NCI-H1417 treated with DMSO at 0.1 percent for 48 hours (cell line): ENCODE data around the gene DMC1.
"Not testable (repeated sequence)": the region's sequence is repeated elsewhere in the genome, so short reads cannot be mapped to it uniquely, and the experiment has no call there.

Experiments
- DNase-seq: peaks from one replicate; lab custom pipeline; 2025; lab: John Stamatoyannopoulos, UW

DMC1 gene

DNA sequence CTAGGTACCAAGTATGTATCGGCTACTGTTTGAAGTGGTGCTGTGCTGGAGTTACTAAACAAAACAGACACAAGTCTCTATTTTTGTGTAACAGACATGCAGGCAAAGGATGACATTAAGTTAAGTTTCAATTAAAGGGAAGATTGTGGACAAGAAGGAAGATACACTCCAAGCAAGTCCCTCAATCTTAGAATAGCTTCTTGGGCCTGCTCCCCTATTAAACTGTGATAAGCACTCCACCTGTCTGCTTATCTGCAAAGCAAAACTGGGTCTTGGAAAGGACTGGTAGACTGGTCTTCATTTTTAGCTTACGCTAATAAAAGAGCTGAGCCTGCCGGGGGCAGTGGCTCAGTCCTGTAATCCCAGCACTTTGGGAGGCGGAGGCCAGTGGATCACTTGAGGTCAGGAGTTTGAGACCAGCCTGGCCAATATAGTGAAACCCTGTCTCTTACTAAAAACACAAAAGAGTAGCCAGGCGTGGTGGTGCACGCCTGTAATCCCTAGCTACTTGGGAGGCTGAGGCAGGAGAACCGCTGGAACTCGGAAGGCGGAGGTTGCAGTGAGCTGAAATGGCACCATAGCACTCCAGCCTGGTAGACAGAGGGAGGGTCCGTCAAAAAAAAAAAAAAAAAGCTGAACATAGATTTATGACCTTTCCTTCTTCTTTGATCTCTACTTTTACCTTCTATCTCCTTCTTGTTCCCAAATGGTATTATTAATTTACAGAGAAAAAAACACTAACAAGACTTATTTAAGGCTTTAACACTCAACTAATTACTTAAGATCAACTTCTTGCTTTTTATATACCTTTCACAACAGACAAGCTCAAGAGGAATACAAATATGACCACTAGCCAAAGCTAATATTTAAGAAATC lies 67.9 kb downstream of the DMC1 start:
- no peak for DNase-seq

DNA sequence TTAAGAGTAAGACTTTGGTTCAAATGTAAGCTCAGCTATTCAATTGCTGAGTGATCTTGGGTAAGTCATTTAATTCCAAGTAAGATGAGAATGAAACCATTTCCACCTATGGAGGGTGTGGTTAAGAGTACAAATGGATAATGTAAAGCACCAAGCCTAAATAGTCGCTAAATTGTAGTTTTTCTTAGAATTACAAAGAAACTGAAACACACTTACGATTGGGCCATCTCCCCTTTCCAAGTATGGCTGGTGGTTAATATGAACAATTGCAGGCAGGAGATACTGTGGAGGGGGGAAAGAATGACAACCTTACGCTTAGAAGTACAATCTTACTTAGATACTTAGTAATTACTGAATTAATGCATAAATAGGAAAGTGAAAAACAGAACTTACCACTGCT lies 72.1 kb downstream of the DMC1 start:
- DNase-seq = no peak

DNA sequence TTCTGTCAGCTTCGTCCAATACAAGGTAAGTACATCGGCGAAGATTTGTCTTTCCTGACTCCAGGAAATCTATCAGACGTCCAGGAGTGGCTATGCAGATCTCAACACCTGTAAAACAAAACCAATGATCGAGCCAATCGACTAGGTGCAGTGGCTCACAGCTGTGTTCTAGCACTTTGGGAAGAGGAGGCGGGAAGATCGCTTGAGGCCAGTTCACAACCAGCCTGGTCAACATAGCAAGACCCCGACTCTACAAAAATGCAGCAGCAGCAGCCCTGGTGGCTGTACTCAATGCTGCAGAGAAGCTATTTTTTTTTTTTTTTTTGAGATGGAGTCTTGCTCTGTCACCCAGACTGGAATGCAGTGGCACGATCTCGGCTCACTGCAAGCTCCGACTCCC lies 75.0 kb downstream of the DMC1 start:
- no peak for DNase-seq

DNA sequence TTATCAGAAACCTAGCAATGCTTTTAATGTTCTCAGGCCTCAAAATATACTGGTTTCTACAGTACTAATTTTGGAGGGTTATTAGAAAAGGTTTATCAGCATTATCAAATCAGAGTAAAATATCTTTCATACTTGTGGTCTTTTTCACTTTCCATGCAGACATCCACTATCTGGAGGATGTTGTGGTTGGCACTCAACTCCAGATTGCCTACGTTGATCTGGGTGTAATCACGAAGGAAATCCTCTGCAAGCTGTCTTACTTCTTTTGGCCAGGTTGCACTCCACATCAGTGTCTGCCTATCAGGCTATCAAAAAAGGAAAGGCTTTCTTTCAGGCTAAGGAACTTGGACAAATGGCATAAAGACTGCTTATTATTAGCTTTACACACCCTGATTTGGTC lies 75.5 kb downstream of the DMC1 start:
- no peak for DNase-seq

DNA sequence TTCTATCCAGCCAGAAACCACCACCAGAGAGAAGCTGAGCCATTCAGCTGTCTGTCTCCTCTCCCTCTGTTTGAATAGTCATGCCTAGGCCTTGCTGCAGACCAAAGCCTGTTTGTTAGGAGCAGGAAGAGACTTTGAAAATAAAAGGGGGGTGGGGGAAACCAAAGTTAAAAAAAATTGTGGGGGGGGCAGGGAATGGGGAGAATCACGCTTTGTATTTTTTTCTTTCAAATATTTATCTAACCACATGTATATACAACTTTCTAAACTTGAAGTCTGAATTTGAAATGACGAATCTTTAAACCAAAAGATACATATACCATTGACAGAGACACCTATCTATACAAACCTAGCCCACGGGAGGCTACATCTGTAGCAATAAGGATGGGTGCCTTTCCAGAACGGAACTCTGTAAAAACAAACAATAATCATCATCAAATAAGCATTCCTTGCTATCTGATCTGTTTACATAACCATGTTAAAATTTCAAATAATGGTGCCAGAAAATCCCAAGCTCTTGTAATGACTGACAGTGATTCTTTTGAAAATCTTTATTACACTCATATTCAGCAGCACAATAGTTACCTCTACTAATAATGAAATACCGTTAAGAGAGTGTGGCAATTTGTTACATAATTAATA lies 78.2 kb downstream of the DMC1 start:
- no peak for DNase-seq

DNA sequence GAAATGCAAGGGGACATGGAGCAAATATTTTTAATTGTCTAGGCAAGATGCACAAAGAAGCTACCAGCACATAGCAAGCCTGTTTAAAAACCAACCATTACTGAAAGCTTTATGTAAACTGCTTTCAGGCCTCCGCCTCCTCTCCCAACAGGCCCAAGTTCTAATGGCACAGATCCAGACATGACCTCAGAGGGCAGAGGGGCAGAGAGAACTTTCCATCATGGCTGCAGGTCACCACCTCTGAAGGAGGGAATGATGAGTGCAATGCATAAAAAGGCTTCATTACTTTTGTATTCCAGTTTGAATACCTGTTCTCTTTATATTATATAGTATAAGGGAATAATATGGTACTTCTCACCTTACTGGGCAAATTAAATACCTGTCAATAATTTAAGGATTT lies 79.1 kb downstream of the DMC1 start:
- DNase-seq = no peak

DNA sequence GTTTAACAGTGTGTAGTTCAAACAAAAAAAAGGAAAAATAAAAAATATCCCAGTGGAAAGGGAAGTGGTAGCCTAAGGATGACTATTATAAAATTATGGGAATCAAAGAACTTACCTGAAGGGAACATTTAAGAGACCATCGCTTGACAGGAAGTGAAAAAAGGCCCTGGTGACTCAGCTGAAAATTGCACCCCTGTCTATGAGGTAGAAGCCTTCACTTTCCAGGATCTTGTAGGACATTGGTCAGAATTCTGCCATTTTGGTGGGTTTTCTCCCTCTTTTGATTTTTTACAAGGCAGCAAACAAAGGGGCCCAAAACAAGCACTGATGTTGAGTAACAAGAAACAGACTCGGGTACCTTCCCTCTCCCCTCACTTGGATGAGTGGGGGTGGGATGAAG lies 79.5 kb downstream of the DMC1 start:
- no peak for DNase-seq

DNA sequence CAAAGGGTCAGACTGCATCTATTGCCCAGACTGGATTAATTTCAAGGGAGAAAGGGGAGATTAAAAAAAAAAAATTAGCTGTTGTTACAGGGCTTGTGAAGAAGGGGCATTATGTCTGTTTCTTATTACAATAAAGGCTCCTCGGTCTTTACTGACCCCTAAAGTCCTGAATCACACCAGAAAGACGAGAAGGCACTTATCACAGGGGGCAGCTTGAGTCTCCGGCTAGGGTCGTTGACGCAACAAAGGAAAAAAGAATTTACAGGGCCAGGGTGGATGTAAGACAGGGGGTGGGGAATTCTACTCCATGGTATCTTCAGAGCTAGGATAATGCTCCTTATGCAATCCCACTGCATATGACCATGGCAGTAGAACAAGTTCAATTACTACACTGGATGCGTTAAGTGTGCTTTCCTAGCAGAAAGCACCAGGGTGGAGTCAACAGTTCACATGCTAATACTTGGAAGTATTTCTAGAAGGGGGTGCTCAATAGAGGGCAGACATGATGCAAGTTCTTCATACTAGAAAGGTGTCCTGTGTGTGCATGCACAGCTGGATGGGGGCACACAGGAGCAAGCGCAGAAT lies 80.3 kb downstream of the DMC1 start:
- no peak for DNase-seq

DNA sequence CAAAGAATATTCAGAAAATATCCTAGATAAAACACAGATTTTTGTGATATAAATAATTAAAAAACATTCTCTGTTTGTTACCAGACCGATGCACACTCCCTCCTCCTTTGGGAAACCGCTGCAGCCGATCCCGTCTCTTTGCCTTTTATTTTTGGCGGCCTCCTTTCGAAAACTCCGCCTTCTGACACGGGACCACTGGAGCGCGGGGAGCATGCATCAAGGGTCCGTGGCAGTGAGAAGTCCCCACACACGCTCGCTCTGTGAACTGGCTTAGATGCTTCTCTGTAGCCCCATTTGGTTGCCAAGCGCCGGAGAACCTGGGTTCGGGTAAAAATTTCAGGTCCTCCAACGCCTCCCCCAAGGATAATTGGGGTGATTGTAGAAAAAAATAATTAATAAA lies 80.8 kb downstream of the DMC1 start:
- DNase-seq = no peak

DNA sequence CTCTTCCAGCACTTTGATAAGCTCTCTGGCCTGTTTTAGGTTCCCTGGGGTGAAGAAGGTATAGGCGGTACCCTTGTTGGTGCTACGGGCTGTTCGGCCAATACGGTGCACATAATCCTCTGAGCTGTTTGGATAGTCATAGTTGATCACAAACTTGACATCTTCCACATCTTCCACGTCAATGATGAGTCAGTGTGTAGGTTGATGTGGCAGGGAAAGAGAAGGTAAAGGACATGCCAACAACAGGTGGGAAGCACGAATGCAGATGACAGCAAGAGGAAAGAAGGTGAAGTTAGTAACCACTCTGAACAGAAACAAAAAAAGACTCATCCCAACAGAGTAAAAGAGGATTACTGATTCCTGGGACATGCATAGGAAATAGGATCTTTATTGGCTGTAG lies 82.0 kb downstream of the DMC1 start:
- no peak for DNase-seq

DNA sequence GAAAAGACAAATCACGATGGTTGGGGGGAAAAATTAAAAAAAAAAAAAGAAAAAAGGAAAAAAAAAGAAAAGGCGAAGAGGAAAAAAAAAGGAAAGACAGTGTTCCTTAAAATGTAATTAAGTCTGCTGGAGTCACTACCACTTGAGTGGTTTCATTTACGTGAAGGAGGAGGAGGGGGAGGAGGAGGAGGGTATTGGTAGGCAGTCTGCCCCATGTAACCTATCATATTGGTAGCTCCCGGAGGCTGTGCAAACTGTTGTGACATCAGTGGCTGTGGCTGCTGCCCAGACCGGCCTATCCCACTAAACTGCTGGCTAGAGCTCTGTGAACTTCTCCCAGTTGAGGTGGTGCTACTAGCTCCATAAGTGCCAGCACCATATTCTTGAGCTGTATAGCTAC lies 84.2 kb downstream of the DMC1 start:
- DNase-seq = no peak

DNA sequence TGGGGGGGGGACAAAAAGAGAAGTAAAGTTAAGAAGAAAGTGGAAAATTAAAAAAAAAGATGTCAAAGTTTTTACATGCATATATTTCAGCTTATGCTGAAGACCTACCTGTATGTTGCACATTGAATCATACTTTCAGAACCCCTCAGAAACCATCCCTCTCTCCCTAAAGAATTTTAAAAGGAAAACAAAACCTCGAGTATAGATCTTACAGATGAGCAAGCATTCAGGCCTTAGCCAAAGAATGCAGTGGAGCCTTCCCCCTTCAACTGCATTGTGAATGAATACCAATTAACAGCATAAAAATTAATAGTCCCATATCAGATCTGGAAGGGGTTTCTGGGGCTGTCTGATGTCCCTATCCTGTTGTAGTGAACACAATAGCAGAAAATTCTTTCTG lies 85.7 kb downstream of the DMC1 start:
- no peak for DNase-seq

DNA sequence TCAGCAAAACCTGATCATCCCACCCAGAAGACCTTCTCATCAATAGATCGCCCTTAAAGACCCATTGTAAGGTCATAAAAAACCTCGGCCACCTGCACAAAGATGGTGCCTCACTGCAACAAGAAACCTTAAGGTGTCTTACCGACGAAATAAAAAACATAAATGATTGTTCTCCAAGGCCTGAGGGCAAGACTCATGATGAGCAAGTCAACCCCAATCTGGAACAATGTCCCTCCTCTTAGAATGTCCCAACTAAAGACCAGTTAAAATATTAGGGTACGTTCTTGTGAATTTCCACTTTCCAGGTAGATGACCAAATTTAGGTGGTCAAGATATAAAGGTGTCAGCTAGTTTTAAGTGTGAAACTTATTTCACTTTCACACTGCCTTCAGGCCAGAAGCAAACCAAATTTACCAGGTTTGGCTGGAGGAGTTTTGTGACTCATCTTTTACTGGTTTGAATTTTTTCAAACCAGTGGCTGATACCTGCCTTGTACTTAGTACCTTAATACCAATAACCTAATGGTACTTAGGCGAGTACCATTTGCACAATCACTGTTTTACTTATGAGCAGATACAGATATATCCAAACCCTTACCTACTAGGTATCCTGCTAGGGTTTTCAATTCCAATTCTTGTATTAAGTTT lies 87.2 kb downstream of the DMC1 start:
- DNase-seq = no peak

DNA sequence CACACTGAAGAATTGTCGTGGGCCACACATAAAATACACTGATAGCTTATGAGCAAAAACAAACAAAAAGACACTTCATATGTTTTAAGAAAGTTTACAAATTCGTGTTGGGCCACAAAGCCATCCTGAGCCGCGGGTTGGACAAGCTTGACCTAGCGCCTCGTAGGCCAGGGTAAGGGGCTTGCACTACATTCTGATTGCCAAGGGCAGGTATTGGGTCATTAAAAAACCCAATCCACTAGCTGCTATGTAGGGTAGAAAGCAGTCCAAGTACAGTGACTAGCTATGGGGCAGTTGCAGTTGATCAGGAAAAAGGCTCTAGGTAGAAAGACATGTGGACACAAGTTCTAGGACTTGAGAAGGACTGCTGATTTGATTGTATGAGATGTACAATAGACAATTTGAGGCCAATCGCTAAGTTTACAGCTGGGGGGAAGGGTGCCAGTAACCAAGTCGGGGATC lies 88.1 kb downstream of the DMC1 start:
- no peak for DNase-seq

DNA sequence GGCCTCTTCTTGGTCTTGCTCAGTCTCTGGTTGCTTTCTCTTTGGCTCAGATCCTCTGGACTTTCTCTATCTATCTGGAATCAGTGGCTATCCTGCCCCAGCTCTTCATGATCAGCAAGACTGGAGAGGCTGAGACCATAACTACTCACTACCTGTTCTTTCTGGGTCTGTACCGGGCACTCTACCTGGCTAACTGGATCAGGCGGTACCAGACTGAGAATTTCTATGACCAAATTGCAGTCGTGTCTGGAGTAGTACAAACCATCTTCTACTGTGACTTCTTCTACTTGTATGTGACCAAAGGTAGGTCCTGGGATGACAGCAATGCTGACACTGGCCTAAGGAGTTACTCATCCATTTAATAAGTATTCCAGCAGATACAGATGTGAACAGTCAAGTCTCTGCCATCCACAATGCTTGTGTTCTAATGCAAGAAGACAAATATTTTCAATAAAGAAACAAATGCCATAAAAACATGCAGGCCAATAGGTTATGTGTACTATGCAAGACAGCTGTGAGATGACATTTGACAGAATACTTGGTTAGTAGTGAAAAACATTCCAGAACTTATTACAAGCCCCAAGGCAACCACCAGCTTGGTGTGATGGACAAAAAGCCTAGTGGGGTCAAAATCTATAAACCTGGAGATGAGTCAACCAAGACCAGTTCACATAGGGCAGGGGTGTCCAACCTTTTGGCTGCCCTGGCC lies 88.7 kb downstream of the DMC1 start:
- DNase-seq = no peak

DNA sequence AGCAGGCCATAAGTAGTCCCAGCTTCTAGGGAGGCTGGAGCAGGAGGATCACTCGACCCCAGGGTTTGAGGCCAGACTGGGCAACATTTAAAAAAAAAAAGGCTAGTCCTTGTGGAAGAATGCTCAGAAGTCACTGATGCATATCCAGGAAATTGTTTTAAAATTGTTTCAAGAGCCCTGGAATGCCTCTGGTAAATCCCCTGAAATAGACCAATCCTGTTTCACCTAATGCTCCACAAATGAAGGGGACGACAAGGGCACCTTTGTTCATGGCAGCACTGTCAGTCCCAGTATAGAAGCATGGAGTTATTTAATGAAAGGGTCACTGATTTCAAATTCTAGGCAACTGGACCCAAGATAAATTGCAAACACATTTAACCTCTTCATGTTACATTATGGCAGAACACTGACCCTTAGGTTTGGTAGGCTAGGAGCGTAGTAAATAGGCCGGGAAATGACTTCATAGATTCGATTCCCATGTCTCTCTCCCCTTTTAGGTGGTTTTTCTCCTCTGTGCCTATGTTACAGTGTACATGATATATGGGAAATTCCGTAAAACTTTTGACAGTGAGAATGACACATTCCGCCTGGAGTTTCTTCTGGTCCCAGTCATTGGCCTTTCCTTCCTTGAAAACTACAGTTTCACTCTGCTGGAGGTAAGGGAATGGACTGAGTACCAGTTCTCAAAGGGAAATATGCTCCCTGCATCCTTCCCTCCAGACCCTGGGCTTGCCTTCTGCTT lies 90.7 kb downstream of the DMC1 start:
- no peak for DNase-seq

DNA sequence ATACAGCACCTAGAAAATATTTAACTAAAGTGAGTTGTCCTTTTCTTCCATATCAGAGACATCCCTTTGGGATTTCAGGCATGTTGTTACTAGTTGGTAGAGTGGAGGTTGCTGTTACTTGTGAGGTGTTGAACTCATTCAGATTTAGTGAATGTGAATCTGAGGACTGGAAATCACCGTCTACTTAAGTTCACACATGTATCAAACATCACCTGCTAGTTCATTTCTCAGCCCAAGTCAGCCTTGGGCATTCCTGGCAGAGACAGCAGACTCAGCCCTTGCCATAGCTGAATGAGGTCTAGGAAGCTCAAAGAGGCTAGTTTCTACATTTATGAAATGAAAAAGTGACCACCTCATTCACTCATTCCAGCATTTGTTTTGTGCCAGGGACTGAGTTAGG lies 92.4 kb downstream of the DMC1 start:
- no peak for DNase-seq

DNA sequence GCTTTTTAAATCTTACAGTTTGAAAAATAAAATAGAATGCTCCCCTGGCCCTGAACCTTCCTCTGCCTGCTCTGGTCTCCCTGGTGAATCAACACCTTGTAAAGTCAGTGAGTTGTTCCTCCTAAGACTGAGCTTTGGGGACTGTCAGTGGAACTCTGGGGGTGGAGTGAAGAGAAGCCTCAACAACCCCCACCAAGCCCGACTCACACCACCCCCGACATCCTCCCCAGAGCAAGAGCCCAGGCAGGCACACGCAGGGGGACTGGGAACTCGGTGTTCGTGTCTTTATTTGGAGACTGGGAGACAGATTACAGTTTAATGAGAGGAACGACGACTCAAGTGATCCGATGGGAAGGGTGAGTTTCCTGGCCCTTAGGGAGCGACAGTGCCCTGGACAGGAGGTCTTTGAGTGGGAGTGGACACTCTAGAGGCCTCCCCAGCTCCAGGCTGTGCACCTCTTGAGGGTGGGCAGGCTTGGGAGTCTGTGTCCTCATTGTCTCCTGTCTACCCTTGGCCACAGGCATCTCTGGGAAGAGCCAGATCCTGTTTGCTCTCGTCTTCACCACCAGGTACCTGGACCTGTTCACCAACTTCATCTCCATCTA lies 95.9 kb downstream of the DMC1 start:
- DNase-seq = no peak

DNA sequence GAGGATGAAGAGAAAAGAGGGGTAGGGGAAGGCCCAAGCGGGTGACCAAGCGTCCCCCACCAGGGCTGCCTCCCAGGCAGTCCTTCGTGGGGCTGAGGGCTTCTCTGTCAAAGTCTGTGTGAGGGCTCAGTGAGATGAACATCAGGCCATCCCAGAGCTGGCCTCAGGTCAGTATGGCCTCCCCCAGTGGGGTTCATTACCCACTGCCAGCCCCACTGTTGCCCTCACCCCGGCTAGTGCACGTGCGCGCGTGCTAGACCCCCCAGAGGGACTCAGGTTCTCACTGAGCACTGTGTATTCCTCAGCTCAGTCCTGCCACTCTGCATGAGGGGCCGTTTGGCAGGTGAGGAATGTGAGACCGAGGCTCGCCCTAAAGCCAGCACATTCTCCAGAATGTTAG lies 98.7 kb downstream of the DMC1 start:
- no peak for DNase-seq

DNA sequence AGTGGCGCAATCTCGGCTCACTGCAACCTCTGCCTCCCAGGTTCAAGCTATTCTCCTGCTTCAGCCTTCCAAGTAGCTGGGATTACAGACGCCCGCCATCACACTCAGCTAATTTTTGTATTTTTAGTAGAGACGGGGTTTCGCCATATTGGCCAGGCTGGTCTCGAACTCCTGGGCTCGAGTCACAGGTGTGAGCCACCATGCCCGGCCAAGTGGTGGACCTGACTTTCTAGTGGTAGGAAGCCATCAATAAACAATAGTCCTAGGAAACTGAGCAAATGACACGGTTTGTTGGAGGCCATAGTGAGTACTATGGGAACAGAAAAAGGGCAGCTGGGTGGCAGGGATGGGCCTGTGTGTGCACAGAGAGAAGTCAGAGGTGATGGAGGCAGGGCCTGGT lies 99.8 kb downstream of the DMC1 start:
- not testable (repeated sequence) for DNase-seq

DNA sequence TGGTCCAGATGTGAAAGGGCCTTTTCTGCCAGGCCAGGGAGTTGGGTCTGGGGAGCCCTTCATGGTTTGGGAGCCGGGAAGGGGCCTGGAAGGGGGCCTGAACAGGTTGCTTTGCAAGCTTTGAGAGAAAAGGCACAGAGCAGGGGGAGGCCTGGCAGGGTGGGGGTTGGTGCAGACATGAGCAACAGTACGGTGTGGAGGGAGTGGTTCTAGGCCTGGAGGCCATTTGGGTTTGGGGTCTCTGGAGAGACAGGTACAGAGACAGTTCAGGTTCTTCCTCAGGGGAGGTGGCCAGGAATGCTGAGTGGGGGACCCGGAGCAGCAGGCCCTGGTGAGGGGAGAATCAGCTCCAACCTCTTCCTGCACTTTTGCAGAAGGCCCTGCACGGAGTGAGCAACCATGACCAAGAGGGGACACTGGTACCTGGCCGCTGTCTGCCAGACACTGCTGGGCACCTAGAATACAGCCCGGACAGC lies 100.6 kb downstream of the DMC1 start:
- DNase-seq = no peak
